HUDEP-2 (cell line): Measurements from ENCODE around the gene UBASH3B.

ENCODE experiments used
- DNase-seq, 76 experiments: peaks; one replicate each; lab custom pipeline; 2025; ENCODE audit not compliant: unreplicated experiment in 76 of 76; lab: John Stamatoyannopoulos, UW

Gene UBASH3B

GRCh38 chr11:122705396-122705795 is 49.9 kb downstream of the UBASH3B start:
- DNase-seq: no peak

GRCh38 chr11:122706291-122707088 is 51.0 kb downstream of the UBASH3B start:
- DNase-seq: no peak

- DNase-seq: no peak
Observed at GRCh38 chr11:122707111-122707510, 51.6 kb downstream of the UBASH3B start.

GRCh38 chr11:122707901-122708300 is 52.4 kb downstream of the UBASH3B start:
- DNase-seq: no peak

GRCh38 chr11:122709039-122709760 is 53.7 kb downstream of the UBASH3B start:
- no peak for DNase-seq

- DNase-seq: no peak
Observed at GRCh38 chr11:122711362-122711761, 55.8 kb downstream of the UBASH3B start.

GRCh38 chr11:122711831-122712381 is 56.4 kb downstream of the UBASH3B start:
- peak in 2 of 76 experiments; percentile 22 to 26 for DNase-seq

GRCh38 chr11:122714004-122714403 is 58.5 kb downstream of the UBASH3B start:
- DNase-seq: no peak

- no peak for DNase-seq
Observed at GRCh38 chr11:122714484-122714883, 59.0 kb downstream of the UBASH3B start.

GRCh38 chr11:122715548-122716440 is 60.3 kb downstream of the UBASH3B start:
- no peak for DNase-seq

GRCh38 chr11:122717264-122717867 is 61.8 kb downstream of the UBASH3B start:
- peak in 30 of 76 experiments; percentile 6 to 52 (median 30) for DNase-seq

GRCh38 chr11:122720107-122720881 is 64.8 kb downstream of the UBASH3B start:
- DNase-seq: no peak

- no peak for DNase-seq
Observed at GRCh38 chr11:122721201-122721963, 65.9 kb downstream of the UBASH3B start.

GRCh38 chr11:122721964-122722266 is 66.4 kb downstream of the UBASH3B start:
- peak in 2 of 76 experiments; percentile 13 to 28 for DNase-seq

- DNase-seq: no peak
Observed at GRCh38 chr11:122723106-122723505, 67.6 kb downstream of the UBASH3B start.

- DNase-seq: peak in 4 of 76 experiments; percentile 4 to 13 (median 5)
Observed at GRCh38 chr11:122723576-122723975, 68.1 kb downstream of the UBASH3B start.

GRCh38 chr11:122724520-122724919 is 69.0 kb downstream of the UBASH3B start:
- no peak for DNase-seq

GRCh38 chr11:122726028-122726427 is 70.5 kb downstream of the UBASH3B start:
- DNase-seq: no peak
